ENCODE data around the gene SOS2. TPM values are rescaled to one million over a fixed set of nuclear protein-coding genes. Genes with fewer than 3 reads are reported as not detected.

SOS2 gene
- total RNA-seq, 1 experiment from 2014 or later = 9.4 TPM

- Histone ChIP-seq H3K56ac (ENCODE audit: insufficient read length, low read depth, low read length) (no peak overlapping the region), H4K5ac (ENCODE audit: insufficient read length, low read depth, low read length) (no peak overlapping the region), H2BK5ac (ENCODE audit: insufficient read length, low read length) (no peak overlapping the region), H2BK12ac (ENCODE audit: insufficient read length, low read depth, low read length) (no peak overlapping the region), H3K9ac (ENCODE audit: extremely low read depth, insufficient read length, low read length) (no peak overlapping the region), H2AFZ (ENCODE audit: low read length) (no peak overlapping the region), H3K4me1 (ENCODE audit: insufficient read depth, low read length) (no peaks in the 10 kb centered on the region), H3K79me1 (ENCODE audit: insufficient read depth, low read depth, low read length, poor library complexity, severe bottlenecking) (no peaks in the 10 kb centered on the region), H3K4me2 (ENCODE audit: insufficient read depth, insufficient read length, low read length) (no peak overlapping the region), H3K9me3 (ENCODE audit: control insufficient read depth, low read depth, low read length) (no peaks in the 10 kb centered on the region), H2BK120ac (ENCODE audit: low read depth, low read length, poor library complexity, severe bottlenecking) (no peak overlapping the region), H3K14ac (ENCODE audit: insufficient read depth, low read length) (no peak overlapping the region), H4K8ac (replicated peaks; ENCODE audit: insufficient read length, low read depth, low read length) (no peak overlapping the region), H4K20me1 (ENCODE audit: control insufficient read depth, insufficient read depth, insufficient read length) (no peaks in the 10 kb centered on the region), H3K23me2 (ENCODE audit: insufficient read length, low read depth, low read length, poor library complexity, severe bottlenecking) (no peaks in the 10 kb centered on the region), H3K18ac (ENCODE audit: insufficient read length, low read depth, low read length) (no peak overlapping the region), H3K4ac (ENCODE audit: low read depth, low read length) (no peak overlapping the region), H3T11ph (ENCODE audit: low read length) (no peak overlapping the region), H3K79me2 (ENCODE audit: insufficient read depth, low read length) (no peaks in the 10 kb centered on the region), H3K27ac (ENCODE audit: insufficient read length, low read depth, low read length) (no peak overlapping the region), H2BK15ac (ENCODE audit: low read depth, low read length) (no peak overlapping the region), H3K27me3 (ENCODE audit: insufficient read depth, low read length) (no peaks in the 10 kb centered on the region), H2BK20ac (ENCODE audit: low read depth, low read length, poor library complexity, severe bottlenecking) (no peak overlapping the region), H2AK5ac (ENCODE audit: insufficient read length, low read length) (no peak overlapping the region), H3K23ac (ENCODE audit: insufficient read length, low read depth, low read length) (no peak overlapping the region), H4K91ac (ENCODE audit: insufficient read length, low read depth, low read length) (no peak overlapping the region)
- H3K4me3 Mint-ChIP-seq = no peak overlapping the region
- WGBS (ENCODE audit: extremely low coverage, insufficient read length, low lambda C conversion rate) = no CpG with 5 or more reads among the region's 5 CpGs
- no peaks in the 10 kb centered on the region for H3K27me3 Mint-ChIP-seq (ENCODE audit: low read depth)
- TF ChIP-seq CTCF (conservative IDR thresholded peaks at IDR 0.05) = no peak
- H3K9me3 Mint-ChIP-seq = no peaks in the 10 kb centered on the region
- H3K27ac Mint-ChIP-seq = peak overlapping the region in 2 of 3 experiments; percentile 5 to 34; a peak in 3 of 7 replicates
- peaks cover 2 to 4% (median 4%) of the 10 kb centered on the region in 3 experiments; a peak in 5 of 7 replicates for H3K36me3 Mint-ChIP-seq (ENCODE audit: insufficient read depth in 1 of 3, low read depth in 3 of 3)
- H3K4me1 Mint-ChIP-seq = peaks cover 11 to 13% of the 10 kb centered on the region in 2 experiments
- DNase-seq = no peak
Observed at GRCh38 chr14:50121486-50121885, 109.9 kb downstream of the SOS2 start.

Measured in H9 (cell line).